Tibial artery (tissue), 4 donors: ENCODE results near the gene C1orf21.

Source experiments
- DNase-seq, 2 donors: peaks; one replicate each; pipeline ENCODE4 v3.0.0-alpha.2; 2019
- H3K27ac ChIP-seq, 2 donors: fragments of 200-600 bp; sonication (generic) in 1 of 2; 1 replicate in 1 of 2; 2 replicates in 1 of 2; pipeline ENCODE4 v1.5.1; 2018 to 2019; ENCODE audit warnings: mild to moderate bottlenecking in 1 of 2
- H3K27me3 ChIP-seq, 2 donors: fragments of 200-600 bp; sonication (generic) in 1 of 2; one replicate each; pipeline versions ENCODE4 v1.5.1 to v1.6.0; 2016 to 2019
- H3K36me3 ChIP-seq, 3 donors: fragments of 200-600 bp; sonication (generic) in 2 of 3; one replicate each; pipeline ENCODE4 v1.5.1; 2016 to 2019; ENCODE audit warnings: mild to moderate bottlenecking in 2 of 3
- H3K4me1 ChIP-seq, 4 donors: fragments of 200-600 bp; sonication (generic) in 2 of 4; 1 replicate in 3 of 4; 2 replicates in 1 of 4; pipeline ENCODE4 v1.5.1; 2016 to 2019
- H3K4me3 ChIP-seq, 2 donors: fragments of 200-600 bp; sonication (generic) in 1 of 2; 1 replicate in 1 of 2; 2 replicates in 1 of 2; pipeline ENCODE4 v1.5.1; 2018 to 2019; ENCODE audit warnings: mild to moderate bottlenecking in 2 of 2
- H3K9me3 ChIP-seq, 3 donors: fragments of 200-600 bp; sonication (generic) in 1 of 3; one replicate each; pipeline ENCODE4 v1.5.1; 2016 to 2019
- intact Hi-C: fragments of 100-400 bp; cut with DNase I; formaldehyde crosslinking; loops from one replicate; pipeline ENCODE4 v1.15.0; 2023; ENCODE audit warnings: low total_unique reads
- TF ChIP-seq, protein P1 (sequence below), 2 experiments: fragments of 200-600 bp in 1 of 2; fragments of 450-650 bp in 1 of 2; IDR thresholded peaks; one replicate each; pipeline ENCODE4 v1.5.1; 2017 to 2019; ENCODE audit warnings: antibody characterized with exemption in 2 of 2, mild to moderate bottlenecking in 1 of 2, moderate library complexity in 1 of 2

C1orf21 gene

DNA sequence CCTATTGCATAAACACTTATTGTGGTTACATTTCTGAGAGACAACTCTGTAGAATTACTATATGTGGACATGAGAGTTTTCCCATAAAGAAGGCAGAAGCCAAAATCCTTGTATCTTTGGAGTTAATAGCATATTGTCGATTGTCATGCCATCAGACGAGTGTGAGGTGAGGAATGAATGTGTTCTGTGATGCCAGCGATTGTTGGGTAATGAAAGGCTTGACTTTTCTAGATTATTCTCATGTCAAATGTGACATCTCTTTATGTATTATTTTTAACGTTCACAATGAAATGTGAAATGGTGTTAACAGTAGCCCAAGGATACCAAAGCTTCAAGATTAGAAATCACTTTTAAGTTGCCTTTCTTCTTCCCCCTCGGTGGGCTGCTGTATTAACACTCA, 84.9 kb downstream of the C1orf21 start:
- Histone ChIP-seq H3K4me3 (no peak overlapping the region), H3K9me3 (no peaks in the 10 kb centered on the region), H3K36me3 (no peaks in the 10 kb centered on the region), H3K4me1 (peaks cover 0 to 12% (median 5%) of the 10 kb centered on the region in 4 donors), H3K27me3 (no peaks in the 10 kb centered on the region), H3K27ac (peak overlapping the region; percentile 14 to 53)
- TF ChIP-seq, protein P1, sequence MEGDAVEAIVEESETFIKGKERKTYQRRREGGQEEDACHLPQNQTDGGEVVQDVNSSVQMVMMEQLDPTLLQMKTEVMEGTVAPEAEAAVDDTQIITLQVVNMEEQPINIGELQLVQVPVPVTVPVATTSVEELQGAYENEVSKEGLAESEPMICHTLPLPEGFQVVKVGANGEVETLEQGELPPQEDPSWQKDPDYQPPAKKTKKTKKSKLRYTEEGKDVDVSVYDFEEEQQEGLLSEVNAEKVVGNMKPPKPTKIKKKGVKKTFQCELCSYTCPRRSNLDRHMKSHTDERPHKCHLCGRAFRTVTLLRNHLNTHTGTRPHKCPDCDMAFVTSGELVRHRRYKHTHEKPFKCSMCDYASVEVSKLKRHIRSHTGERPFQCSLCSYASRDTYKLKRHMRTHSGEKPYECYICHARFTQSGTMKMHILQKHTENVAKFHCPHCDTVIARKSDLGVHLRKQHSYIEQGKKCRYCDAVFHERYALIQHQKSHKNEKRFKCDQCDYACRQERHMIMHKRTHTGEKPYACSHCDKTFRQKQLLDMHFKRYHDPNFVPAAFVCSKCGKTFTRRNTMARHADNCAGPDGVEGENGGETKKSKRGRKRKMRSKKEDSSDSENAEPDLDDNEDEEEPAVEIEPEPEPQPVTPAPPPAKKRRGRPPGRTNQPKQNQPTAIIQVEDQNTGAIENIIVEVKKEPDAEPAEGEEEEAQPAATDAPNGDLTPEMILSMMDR (IDR thresholded peaks at IDR 0.05): no peak
- intact Hi-C loops: no loop called here
- no peak for DNase-seq

DNA sequence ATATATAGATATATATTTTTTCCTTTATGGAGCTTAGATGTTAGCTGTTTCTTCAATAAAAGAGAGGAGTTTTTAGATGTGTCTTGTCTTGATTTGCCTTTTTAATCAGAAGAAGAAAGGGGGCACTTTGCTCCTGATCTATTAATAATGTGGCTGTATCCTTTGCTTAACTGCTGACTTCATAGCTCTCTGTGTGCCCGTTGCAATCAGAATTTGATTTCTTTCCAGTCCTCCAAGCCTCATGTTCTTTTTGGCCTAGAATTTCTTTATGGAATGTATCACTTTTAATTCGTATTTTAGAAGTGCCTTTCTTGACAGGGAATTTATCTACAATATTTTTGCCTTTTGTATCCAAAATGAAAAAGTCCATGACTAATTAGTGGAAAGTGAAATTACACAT, 85.3 kb downstream of the C1orf21 start:
- H3K27ac ChIP-seq: peak overlapping the region; percentile 14 to 53
- DNase-seq: no peak
- TF ChIP-seq, protein P1 (IDR thresholded peaks at IDR 0.05): no peak
- no peak overlapping the region for H3K4me3 ChIP-seq
- no peaks in the 10 kb centered on the region for H3K9me3 ChIP-seq
- peaks cover 0 to 12% (median 5%) of the 10 kb centered on the region in 4 donors for H3K4me1 ChIP-seq
- intact Hi-C loops: no loop called here
- H3K36me3 ChIP-seq: no peaks in the 10 kb centered on the region
- H3K27me3 ChIP-seq: no peaks in the 10 kb centered on the region

DNA sequence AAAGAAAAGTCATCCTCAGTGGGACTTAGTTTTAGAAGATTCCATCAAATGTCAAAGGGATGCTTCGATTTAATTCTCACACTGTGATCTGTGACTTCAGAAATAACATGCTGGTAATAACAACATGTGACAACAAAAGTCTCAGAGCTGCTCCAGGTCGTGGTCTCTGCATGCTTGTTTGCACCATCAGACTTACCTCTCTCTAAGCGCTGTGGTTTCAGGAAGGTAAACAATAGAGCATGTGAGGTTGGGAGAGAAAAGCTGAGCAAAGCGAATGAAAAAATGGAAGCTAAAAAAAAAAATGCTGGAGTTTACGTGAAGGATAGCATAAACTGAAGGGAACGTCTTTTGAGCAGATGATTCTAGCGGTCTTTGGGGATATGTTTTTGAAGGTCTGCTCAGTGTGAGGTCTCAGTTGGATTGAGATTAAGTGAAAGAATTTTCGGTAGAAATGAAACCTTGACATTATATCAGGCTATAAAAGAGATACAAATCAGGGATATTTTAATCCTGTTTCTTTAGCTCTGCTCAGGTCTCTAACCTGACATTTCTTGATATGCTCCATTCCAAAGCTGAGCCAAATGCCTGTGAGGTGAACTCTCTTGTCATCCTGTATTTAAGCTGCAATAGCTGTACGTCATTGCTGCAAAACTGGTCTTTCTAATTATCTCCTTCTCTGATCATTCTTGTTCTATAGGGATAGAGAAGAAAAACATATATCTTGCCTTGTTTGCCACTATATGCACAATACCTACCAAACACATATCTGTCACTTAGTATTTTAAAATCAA, 86.5 kb downstream of the C1orf21 start:
- Histone ChIP-seq H3K9me3 (no peaks in the 10 kb centered on the region), H3K27ac (no peak overlapping the region), H3K4me1 (peaks cover 0 to 12% (median 5%) of the 10 kb centered on the region in 4 donors), H3K36me3 (no peaks in the 10 kb centered on the region), H3K27me3 (no peaks in the 10 kb centered on the region), H3K4me3 (no peak overlapping the region)
- DNase-seq: no peak
- intact Hi-C loops: no loop called here
- TF ChIP-seq, protein P1 (IDR thresholded peaks at IDR 0.05): no peak

- intact Hi-C loops: no loop called here
- Histone ChIP-seq H3K36me3 (no peaks in the 10 kb centered on the region), H3K9me3 (no peaks in the 10 kb centered on the region), H3K4me1 (peaks cover 0 to 12% (median 5%) of the 10 kb centered on the region in 4 donors), H3K27me3 (no peaks in the 10 kb centered on the region), H3K4me3 (no peak overlapping the region), H3K27ac (no peak overlapping the region)
- TF ChIP-seq, protein P1 (IDR thresholded peaks at IDR 0.05): no peak
- DNase-seq: no peak
Measured at GRCh38 chr1:184476187-184476586, 89.4 kb downstream of the C1orf21 start.

- no peaks in the 10 kb centered on the region for H3K9me3 ChIP-seq
- no peak overlapping the region for H3K27ac ChIP-seq
- H3K27me3 ChIP-seq: no peaks in the 10 kb centered on the region
- intact Hi-C loops: loop anchor here (10.0 kb wide), 1 partner anchor 185 kb away; no protein-coding TSS in a partner anchor
- no peak for DNase-seq
- peaks cover 0 to 31% (median 16%) of the 10 kb centered on the region in 4 donors for H3K4me1 ChIP-seq
- H3K4me3 ChIP-seq: no peak overlapping the region
- no peaks in the 10 kb centered on the region for H3K36me3 ChIP-seq
- TF ChIP-seq, protein P1 (IDR thresholded peaks at IDR 0.05): no peak
Measured at GRCh38 chr1:184479435-184480167, 92.8 kb downstream of the C1orf21 start.
